ENCODE data around the gene UBFD1.
A peak's percentile ranks its signal among the peaks of the same experiment; 100 is the strongest.
"Not testable (repeated sequence)": the region's sequence is repeated elsewhere in the genome, so short reads cannot be mapped to it uniquely, and the experiment has no call there.

UBFD1 gene, protein sequence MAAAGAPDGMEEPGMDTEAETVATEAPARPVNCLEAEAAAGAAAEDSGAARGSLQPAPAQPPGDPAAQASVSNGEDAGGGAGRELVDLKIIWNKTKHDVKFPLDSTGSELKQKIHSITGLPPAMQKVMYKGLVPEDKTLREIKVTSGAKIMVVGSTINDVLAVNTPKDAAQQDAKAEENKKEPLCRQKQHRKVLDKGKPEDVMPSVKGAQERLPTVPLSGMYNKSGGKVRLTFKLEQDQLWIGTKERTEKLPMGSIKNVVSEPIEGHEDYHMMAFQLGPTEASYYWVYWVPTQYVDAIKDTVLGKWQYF
- 46.1 to 64.2 reads per million in 2 experiments for total RNA-seq

DNA sequence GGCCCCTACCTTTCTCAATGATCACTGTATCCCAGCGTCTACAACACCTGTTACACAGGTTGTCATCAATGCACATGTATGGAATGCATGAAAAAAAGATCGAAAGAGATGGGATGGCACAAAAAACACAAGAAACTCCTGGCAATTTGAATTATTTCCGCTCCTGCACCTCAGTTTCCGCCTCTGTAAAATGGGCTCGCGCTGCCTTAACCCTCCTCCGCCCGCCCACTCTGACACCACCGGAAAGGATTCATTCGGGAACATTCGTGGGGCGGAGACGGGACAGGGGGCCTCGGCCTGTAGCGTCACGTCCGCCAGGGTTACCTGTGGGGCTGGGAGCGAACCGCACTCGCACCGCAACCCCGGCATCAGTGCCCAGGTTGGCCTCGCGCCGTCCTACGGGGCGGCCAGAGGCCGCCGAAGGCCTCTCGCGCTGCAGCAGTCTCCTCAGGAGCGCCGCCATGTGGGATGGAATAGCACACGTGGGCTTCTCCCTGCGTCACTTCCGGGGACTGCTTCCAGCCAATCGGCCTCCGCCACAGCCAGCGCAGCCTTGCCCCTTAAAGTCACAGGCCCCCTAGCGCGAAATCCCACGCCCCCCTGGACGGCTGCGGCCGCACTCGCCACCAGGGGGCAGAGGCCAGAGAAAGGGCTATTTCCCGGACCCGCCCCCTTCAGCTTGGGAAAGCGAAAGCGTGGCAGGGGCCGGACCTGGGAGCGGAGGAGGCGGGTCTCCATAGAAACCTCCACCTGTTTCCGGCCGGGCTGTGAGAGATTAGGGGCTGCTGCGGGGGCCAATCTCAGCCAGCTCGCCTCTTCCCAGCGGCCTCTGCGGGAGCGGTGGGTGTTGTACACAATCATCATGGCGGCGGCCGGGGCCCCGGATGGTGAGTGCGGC, at the start of gene UBFD1, which contains the start of gene EARS2:
TSS of gene UBFD1 (plus strand) at position 847 of the 898 bp plus-strand sequence. CDS start at position 863, 16 bp downstream.
TSS of gene EARS2 (minus strand) at position 470 of the 898 bp plus-strand sequence. CDS start at position 463, 7 bp downstream.
- DNase-seq (ENCODE audit: low read depth): peak; percentile 89

DNA sequence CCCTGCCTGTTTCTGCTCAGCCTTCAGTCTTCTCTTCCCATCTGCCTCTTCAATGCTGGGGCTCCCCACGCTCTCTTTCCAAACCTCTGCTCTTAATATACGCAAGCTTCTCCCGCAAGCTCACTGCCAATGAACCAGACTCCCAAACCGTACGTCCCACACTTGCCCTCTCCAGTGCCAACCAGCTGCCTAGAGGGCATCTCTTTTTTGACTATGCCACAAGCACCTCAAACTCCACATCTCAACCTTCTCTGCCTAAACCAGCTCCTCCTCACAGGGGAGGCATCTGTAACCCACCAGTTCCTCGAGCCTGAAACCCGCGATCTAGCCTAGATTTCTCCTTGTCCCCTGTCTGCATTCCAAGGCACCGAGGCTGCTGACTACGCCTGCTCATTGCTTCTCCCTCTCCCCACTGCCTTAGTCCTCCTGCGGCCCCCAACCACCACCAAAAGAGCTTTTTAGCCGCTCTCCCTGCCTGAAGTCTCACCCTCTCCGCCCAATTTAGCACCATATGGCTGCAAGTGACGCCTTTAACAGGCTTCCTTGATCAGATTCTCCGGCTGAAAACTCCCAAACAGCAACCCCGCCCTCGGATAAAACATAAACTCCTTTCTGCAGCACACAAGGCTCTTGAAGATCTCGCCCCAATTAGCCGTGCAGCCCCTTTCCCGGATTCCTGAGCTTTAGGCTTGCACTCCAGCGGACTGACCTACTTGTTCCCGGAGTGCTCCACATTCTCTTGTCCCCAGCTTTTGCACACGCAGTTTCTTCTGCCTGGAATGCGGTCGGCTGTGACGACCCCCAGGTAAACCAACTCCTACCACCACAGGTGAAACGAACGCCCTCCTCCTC, 48.7 kb upstream of the UBFD1 start:
- no peak for DNase-seq (ENCODE audit: low read depth)

DNA sequence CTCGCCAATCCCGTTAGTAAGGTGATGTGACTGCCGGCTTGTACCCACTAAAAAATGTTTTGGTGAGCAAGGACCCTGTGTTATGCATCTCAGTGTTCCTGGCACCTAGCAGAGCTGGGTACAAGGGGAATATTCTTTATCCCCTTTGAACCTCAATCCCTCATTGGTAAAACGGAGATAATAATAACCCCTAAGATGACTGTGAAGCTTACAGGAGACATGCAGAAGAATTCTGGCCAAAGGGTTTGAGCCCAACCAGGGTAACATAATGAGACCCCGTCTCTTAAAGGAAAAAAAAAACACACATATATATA, 48.1 kb upstream of the UBFD1 start:
- no peak for DNase-seq (ENCODE audit: low read depth)

DNA sequence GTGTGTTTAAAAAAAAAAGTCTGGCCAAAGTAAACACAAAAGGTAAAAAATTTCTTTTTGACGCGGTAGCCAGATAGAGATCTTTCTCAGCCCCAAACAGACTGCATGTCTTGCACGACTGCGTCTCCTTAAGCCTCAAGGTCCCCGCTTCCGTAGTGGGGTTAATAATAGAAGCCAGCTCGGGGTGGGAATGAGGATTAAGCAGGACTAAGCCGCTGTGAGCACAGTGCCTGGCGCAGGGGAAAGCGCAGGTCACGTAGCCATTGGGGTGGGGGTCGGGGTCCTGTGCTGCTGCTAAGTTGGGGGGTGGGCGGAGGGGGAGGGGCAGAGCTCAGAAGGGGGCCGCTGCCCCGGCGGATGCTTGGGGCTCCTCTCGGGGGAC, 47.8 kb upstream of the UBFD1 start:
- DNase-seq (ENCODE audit: low read depth): peak; percentile 7

DNA sequence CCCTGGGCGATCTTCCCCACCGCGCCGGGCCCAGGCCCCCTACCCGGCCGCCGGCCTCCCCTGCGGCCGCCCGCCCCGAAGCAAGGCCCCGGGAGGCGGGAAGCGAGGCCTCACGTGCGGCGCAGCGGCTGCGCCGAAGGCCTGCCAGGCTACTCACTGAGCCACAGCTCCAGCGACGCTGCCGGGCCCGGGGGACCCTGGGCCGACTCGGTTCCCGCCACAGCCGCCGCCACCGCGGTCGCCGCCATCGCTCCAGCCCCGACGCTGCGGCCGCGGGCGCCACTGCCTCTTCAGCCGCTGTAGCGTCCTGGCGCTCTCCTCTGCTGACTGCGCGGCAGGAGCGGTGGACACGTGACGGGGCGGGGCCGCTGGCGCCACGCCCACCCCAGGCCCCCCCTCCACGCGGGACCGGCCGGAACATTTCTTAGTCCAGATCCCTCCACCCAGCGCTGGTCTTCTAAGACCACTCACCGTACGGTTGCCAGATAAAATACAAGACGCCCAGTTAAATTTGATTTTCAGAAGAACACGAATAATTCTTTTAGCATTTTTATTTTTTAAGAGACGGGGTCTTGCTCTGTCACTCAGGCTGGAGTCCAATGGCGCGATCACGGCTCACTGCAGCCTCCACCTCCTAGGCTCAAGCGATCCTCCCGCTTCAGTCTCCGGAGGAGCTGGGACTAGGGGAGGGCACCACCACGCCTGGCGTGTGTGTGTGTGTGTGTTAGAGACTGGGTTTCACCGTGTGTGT, 47.2 kb upstream of the UBFD1 start, which contains the start of gene GGA2:
TSS of gene GGA2 (minus strand) at position 331 of the 751 bp plus-strand sequence. CDS start at position 248, 83 bp downstream.
- peak; percentile 69 for DNase-seq (ENCODE audit: low read depth)

DNA sequence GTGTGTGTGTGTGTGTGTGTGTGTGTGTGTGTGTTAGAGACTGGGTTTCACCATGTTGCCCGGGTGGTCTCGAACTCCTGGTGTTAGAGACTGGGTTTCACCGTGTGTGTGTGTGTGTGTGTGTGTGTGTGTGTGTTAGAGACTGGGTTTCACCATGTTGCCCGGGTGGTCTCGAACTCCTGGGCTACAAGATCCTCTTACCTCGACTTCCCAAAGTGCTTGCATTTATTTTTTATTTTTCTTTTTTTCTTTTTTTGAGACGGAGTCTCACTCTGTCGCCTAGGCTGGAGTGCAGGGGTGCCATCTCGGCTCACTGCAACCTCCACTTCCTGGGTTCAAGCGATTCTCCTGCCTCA, 46.6 kb upstream of the UBFD1 start:
- not testable (repeated sequence) for DNase-seq (ENCODE audit: low read depth)

DNA sequence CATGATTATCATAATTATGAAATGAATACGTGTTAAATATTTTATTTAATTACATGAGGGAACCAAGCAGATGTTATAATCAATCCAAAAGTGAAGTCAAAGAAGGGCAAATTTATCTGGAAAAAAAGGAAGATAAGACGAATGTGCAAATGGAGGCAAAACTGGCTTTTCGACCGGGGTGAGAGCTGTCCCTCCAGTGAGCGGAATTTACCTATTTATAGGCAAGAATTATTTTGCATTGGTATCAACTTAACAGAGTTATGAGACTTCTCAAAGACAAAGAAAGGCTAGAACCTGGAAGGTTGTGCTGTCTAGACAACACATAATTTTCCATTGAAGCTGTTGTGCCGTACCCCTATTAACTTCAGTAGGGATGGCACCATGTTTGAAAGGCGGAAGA, 45.8 kb upstream of the UBFD1 start:
- DNase-seq (ENCODE audit: low read depth): no peak

DNA sequence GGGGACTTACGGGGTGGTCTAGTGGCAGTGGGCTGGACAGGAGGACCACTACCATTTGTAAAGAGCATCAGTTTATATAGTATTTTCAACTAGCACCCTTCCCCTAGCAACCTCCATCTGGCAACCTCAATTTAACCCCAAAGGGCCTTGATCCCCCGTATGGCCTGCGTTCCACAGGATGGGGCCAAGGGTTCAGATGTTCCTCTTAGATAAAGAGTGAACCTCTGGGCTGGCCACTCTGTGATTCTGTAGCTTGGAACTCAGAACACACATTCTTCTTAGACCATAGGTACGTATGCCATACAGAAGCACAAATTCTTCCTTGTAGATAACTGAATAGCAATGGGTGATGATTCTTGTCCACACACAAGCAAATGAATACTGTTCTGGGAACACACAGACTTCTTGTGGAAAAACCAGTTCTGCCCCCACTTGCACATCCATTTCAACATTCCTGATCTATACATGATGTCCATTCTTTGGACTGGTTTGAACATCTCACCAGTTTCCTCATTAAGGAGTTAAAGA, 45.3 kb upstream of the UBFD1 start:
- DNase-seq (ENCODE audit: low read depth): no peak

DNA sequence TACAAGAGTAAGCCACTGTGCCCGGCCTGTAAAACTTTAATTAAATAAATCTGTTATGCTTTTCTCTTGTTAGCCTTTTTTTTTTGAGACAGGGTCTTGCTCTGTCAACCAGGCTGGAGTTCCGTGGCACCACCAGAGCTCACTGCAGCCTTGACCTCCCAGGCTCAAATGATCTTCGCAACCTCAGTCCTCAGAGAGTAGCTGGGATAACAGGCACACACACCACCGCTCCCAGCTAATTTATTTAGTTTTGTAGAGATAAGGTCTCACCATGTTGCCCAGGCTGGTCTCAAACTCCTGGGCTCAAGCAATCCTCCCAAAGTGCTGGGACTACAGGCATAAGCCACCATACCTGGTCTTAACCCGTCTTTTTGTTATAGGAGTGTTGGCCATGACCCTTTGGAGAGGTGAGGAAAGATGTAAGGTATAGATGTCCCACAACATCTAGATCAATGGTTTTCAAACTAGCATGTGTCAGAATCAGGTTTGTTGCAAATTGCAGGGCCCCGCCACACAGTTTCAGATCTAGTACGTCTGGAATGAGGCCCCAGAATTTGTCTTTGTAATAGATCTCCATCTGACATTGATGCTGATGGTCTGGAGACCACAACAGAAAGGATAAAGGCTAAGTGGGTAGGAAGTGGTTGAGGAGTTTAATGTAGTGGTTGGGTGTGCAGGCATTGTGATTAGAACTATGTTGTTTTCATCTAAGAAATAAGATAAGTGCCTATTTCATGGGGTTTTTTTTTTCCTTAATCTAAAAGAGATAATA, 43.0 kb upstream of the UBFD1 start:
- no peak for DNase-seq (ENCODE audit: low read depth)

DNA sequence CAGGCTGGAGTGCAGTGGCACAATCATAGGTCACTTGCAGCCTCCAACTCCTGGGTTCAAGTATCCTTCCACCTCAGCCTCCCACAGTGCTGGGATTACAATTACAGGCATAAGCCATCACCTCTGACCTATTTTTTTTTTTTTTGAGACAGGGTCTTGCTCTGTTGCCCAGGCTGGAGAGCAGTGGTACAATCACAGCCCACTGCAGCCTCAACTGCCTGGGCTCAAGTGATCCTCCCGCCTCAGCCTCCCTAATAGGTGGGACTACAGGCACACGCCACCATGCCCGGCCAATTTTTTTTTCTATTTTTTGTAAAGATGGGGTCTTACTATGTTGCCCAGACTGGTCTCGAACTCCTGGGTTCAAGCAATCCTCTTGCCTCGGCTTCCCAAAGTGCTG, 41.6 kb upstream of the UBFD1 start:
- DNase-seq (ENCODE audit: low read depth): no peak

DNA sequence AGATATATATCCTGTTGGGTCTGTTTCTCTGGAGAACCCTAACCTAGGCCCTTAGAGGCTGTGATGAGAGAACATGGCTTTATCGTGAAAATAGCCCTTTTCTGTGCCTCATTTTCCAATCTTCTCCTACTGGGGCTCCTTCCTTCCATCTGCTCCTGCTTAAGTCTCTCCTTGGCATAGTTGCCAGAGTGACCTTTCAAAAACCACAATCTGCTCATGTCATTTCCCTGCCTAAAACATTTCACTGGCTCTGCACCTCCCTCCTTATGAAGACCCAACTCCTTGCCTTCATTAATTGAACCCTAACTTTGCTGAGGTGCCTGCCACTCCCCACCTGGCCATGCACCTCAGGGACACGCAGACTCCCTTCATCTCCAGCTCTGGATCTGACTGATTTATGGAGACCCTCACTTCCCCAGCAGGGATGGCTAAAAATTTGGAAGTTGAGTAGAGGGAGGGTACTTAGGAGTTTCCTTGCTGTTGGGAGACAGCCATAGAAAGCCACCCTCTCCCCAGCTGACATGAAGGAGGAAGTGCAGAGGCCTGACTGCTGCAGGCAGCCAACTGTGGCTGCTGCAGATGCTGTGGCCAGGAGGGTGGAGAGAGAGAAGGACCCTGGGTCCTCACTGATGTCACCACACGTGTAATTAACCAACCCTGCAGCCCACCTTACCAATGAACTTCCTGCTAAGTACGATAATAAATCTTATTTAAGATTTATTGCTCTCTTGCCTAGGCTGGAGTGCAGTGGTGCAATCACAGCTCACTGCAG, 41.0 kb upstream of the UBFD1 start:
- DNase-seq (ENCODE audit: low read depth): no peak

DNA sequence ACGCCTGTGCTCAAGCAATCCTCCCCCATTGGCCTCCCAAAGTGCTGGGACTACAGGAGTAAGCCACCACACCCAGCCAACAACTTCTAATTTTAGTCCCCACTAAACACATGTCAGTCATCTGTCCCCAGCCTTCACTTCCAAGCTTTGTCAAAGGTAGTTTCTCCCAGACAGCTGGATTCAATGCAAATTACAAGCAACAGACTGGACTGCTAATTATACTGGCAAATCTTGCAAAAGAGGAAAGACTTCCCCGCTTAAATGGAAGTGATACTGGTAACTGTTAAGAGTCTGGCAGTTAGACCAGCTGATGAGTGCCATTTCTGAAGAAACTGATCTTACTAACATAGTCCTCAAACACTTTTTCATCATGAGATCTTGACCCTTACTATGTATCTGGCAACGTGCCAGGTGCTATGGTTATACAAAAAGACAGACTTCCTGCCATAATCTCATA, 39.1 kb upstream of the UBFD1 start:
- DNase-seq (ENCODE audit: low read depth): no peak

DNA sequence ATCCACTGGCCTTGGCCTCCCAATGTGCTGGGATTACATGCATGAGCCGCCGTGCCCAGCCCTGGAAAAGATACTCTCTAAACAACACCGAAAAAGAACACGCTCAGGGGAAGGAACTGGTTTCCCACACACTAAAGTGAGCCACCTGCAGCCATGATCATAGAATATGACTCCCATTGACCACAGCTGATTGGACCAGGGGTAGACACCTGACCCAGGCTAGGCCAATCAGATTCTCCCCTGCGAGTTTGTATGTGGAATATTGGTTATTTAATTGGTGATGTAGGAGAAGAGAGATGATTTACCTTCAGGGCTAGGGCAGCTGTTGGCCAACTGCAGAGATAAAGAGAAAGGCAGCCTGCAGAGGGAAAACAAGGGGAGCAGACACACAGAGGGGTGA, 38.2 kb upstream of the UBFD1 start:
- no peak for DNase-seq (ENCODE audit: low read depth)

DNA sequence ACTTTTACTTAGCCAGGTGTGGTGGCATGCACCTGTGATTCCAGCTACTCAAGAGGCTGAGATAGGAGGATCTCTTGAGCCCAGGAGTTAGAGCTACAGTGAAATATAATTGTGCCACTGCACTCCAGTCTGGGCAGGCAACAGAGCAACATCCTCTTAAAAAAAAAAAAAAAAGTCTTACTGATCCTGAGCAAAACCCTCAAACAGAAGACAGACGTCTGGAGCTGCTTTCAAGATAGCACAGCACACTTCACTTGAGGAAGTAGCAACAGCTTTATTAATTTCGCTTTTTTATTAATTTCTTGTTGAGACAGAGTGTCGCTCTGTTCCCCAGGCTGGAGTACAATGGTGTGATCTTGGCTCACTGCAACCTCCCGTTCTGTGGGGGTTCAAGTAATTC, 37.0 kb upstream of the UBFD1 start:
- no peak for DNase-seq (ENCODE audit: low read depth)

DNA sequence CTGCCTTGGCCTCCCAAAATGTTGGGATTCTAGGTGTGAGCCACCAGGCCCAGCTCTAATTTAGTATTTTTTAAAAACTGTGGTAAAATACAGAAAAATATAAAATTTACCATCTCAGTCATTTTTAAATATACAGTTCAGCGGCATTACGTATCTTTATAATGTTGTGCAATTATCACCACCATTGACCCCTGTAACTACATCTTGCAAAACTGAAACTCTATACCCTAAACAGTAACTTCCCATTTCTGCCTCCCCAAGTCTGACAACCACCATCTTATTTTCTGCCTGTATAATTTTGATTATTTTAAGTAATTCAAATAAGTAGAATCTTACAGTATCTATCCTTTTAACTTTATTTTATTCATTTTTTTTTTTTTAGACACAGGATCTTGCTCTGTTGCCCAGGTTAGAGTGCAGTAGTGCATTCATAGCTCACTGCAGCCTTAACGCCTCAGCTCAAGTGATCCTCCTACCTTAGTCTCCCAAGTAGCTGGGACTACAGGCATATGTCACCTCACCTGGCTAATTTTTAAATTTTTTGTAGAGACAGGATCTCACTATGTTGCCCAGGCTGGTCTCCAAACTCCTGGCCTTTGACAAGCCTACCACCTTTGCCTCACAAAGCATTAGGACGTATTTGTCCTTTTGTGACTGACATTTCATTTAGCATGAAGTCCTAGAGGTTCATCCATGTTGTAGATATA, 36.3 kb upstream of the UBFD1 start:
- DNase-seq (ENCODE audit: low read depth): no peak

DNA sequence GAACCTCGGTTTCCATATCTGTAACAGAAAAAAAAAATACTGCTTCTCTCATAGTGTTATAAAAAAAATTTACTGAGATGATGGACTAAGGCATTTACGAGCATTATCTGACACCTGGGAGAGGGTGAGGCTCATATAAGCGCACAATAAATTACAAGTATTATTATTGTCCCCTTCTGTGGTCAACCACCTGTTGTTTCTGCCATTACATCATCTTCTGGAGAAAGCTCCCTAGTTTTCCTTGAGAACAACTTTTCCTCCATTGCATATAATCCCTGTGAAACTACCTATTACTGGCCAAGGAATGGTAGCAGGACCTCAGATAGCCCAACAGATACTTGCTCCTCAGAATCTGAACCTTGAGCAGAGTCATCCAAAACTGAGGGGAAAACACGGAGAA, 35.6 kb upstream of the UBFD1 start:
- no peak for DNase-seq (ENCODE audit: low read depth)

DNA sequence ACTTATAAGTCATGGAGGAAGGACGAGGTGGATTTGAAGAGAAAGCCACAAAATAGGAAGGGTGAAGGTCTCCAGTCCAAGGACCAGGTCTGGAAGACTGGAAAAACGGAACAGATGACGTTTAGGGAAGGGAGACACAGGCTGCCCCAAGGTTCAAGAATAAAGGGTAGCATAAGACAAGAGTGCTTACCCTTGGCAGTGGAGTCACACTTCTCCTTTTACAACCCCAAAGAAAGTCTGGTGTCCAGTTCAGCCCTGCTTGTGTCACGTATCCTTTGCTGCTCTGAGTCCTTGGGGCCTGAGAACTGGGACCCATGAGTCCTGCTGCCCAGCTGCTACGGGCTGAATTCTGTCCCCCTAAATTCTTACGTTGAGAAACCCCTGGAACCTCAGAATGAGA, 34.2 kb upstream of the UBFD1 start:
- DNase-seq (ENCODE audit: low read depth): no peak

DNA sequence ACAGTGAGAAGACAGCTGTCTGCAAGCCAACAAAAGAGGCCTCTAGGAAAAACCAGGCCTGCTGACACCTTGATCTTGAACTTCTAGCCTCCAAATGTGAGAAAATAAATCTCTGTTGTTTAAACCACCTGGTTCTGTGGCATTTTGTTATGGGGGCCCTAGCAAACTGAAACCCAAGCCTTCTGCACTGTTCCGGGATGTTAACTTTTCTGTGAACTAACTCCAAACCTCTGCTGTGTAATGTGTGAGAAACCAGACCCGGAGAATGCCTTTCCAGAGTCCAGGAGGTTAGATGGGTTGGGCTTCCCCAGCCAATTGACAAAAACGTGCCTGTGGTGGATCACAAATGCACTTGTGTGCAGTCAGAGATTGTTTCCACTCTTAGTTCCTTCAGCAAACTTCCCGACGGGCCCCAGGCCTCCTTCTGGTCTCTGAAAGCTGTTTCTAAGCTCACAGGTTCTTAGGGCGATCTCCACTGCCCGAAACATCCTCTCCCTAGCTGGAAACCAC, 33.6 kb upstream of the UBFD1 start:
- DNase-seq (ENCODE audit: low read depth): no peak

DNA sequence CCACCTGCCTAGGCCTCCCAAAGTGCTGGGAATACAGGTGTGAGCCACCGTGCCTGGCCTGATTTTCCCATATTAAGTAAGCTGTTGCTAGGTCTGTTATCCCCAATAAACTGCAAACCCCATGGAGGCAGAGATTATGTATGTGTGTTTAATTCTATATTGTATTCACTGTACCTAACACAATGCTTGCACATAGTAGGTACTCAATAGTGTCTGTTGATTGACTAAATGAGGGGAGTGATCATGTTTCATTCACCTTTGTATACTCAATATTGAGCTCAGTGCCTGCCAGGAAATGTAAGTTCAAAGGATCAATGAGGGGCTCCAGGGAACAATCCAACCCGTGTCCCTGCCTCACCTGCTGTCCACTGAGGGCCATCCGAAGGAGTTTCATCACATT, 32.6 kb upstream of the UBFD1 start:
- DNase-seq (ENCODE audit: low read depth): no peak
